ENCODE results near the gene WWTR1. TPM values are rescaled to one million over a fixed set of nuclear protein-coding genes. Genes with fewer than 3 reads are reported as not detected.

The WWTR1 gene
- total RNA-seq, 1 experiment from 2014 or later, result 73.5 TPM

GRCh38 chr3:149581248-149581647, 76.6 kb downstream of the WWTR1 start:
- peak in 1 of 2 experiments; percentile 90 for DNase-seq
- TSS peak; percentile 69 for BruUV-seq (replicated peaks)
- Histone ChIP-seq H2AFZ (no peak overlapping the region), H3K9me2 (ENCODE audit: insufficient read depth) (no peaks in the 10 kb centered on the region), H3K79me2 (ENCODE audit: low read depth) (peaks cover 81% of the 10 kb centered on the region), H4K20me1 (ENCODE audit: insufficient read depth) (no peaks in the 10 kb centered on the region), H3F3A (ENCODE audit: insufficient read depth, low read depth) (peaks cover 75% of the 10 kb centered on the region), H3K4me2 (peak overlapping the region; percentile 75), H3K36me3 (ENCODE audit: low read depth) (no peaks in the 10 kb centered on the region), H3K9me3 (ENCODE audit: insufficient read depth, low read depth) (no peaks in the 10 kb centered on the region), H3K27me3 (ENCODE audit: insufficient read depth, low read depth) (no peaks in the 10 kb centered on the region), H3K4me1 (replicated peaks; ENCODE audit: insufficient read depth) (peaks cover 94% of the 10 kb centered on the region), H3K4me3 (peak overlapping the region; percentile 37; the same call in 1 of the 2 replicates), H3K27ac (peak overlapping the region; percentile 98)
- intact Hi-C loops (cut with micrococcal nuclease; ENCODE audit: unreplicated experiment), result loop anchor here (1.0 kb wide), 1 partner anchor 155 kb away; no protein-coding TSS in a partner anchor
- no peak for TF ChIP-seq EZH2 (IDR thresholded peaks at IDR 0.05; ENCODE audit: low read depth)
- TF ChIP-seq CTCF (conservative IDR thresholded peaks at IDR 0.05), result no peak
- ChIA-PET POLR2A (ENCODE audit: unreplicated experiment) (interaction anchor here (0.5 to 1.0 kb wide), 10 partner anchors 8 to 626 kb away, joined by 3 to 14 read pairs (median 7); partner anchors contain the start of gene WWTR1), CTCF (interaction anchor here (0.6 to 1.2 kb wide), 5 partner anchors 9 to 387 kb away, joined by 3 to 5 read pairs (median 4); partner anchors contain the start of gene WWTR1)

- Histone ChIP-seq H3K4me2 (peak overlapping the region; percentile 75), H3K4me3 (peak overlapping the region; percentile 37; the same call in 1 of the 2 replicates), H2AFZ (no peak overlapping the region), H3K9me3 (ENCODE audit: insufficient read depth, low read depth) (no peaks in the 10 kb centered on the region), H3K79me2 (ENCODE audit: low read depth) (peaks cover 69% of the 10 kb centered on the region), H3F3A (ENCODE audit: insufficient read depth, low read depth) (peaks cover 85% of the 10 kb centered on the region), H4K20me1 (ENCODE audit: insufficient read depth) (no peaks in the 10 kb centered on the region), H3K9me2 (ENCODE audit: insufficient read depth) (no peaks in the 10 kb centered on the region), H3K27ac (peak overlapping the region; percentile 98), H3K27me3 (ENCODE audit: insufficient read depth, low read depth) (no peaks in the 10 kb centered on the region), H3K4me1 (replicated peaks; ENCODE audit: insufficient read depth) (peaks cover 95% of the 10 kb centered on the region), H3K36me3 (ENCODE audit: low read depth) (no peaks in the 10 kb centered on the region)
- CTCF ChIA-PET, result no interaction called here
- POLR2A ChIA-PET (ENCODE audit: unreplicated experiment), result interaction anchor here (0.6 to 1.1 kb wide), 4 partner anchors 39 to 939 kb away, joined by 4 to 8 read pairs (median 4); partner anchors contain the start of gene WWTR1
- TF ChIP-seq EZH2 (IDR thresholded peaks at IDR 0.05; ENCODE audit: low read depth), result no peak
- no peak for TF ChIP-seq CTCF (conservative IDR thresholded peaks at IDR 0.05)
- DNase-seq, result peak; percentile 37 to 86
- BruUV-seq (replicated peaks), result no TSS peak
- intact Hi-C loops (cut with micrococcal nuclease; ENCODE audit: unreplicated experiment), result loop anchor here (5.0 kb wide), 1 partner anchor 193 kb away; no protein-coding TSS in a partner anchor
These were observed 77.8 kb downstream of the WWTR1 start for GRCh38 chr3:149579838-149580542.

- DNase-seq, result no peak
- H3K79me2 ChIP-seq (ENCODE audit: low read depth), result peaks cover 68% of the 10 kb centered on the region
These were observed 78.7 kb downstream of the WWTR1 start for GRCh38 chr3:149579161-149579560.

More at GRCh38 chr3:149579161-149579560, 78.7 kb downstream of the WWTR1 start:
- Histone ChIP-seq H3K9me2 (ENCODE audit: insufficient read depth) (no peaks in the 10 kb centered on the region; the same call in 1 of the 2 replicates), H3K27ac (peak overlapping the region; percentile 98), H3K27me3 (ENCODE audit: insufficient read depth, low read depth) (no peaks in the 10 kb centered on the region), H3F3A (ENCODE audit: insufficient read depth, low read depth) (peaks cover 91% of the 10 kb centered on the region), H3K4me3 (no peak overlapping the region; the same call in 1 of the 2 replicates), H3K36me3 (ENCODE audit: low read depth) (no peaks in the 10 kb centered on the region), H3K4me1 (replicated peaks; ENCODE audit: insufficient read depth) (peaks cover 97% of the 10 kb centered on the region), H2AFZ (no peak overlapping the region), H3K4me2 (peak overlapping the region; percentile 75), H4K20me1 (ENCODE audit: insufficient read depth) (no peaks in the 10 kb centered on the region), H3K9me3 (ENCODE audit: insufficient read depth, low read depth) (no peaks in the 10 kb centered on the region)
- TF ChIP-seq EZH2 (IDR thresholded peaks at IDR 0.05; ENCODE audit: low read depth) (no peak), CTCF (conservative IDR thresholded peaks at IDR 0.05) (no peak)
- no TSS peak for BruUV-seq (replicated peaks)
- intact Hi-C loops (cut with micrococcal nuclease; ENCODE audit: unreplicated experiment), result loop anchor here (5.0 kb wide), 1 partner anchor 192 kb away; no protein-coding TSS in a partner anchor
- ChIA-PET POLR2A (ENCODE audit: unreplicated experiment) (interaction anchor here (1.1 kb wide), 1 partner anchor 79 kb away, joined by 4 read pairs; the partner anchor contains the start of gene WWTR1), CTCF (no interaction called here)
